GM13976 (cell line): ENCODE measurements around the gene CCL23.

Source experiments
- DNase-seq: peaks from one replicate; pipeline ENCODE4 v3.0.0; 2012; ENCODE audit warnings: low spot score
- CTCF ChIP-seq: IDR thresholded peaks from 2 replicates; pipeline ENCODE4 v1.5.1; 2012; ENCODE audit warnings: borderline replicate concordance, mild to moderate bottlenecking; ENCODE audit not compliant: insufficient read depth; ENCODE audit errors: extremely low read depth, missing control alignments, control extremely low read depth
- in situ Hi-C: fragments of 300-500 bp; cut with MboI; formaldehyde crosslinking; loops from one replicate; pipeline ENCODE4 v1.12.0; 2022; ENCODE audit warnings: low sequenced_read_pairs, mixed read lengths, inconsistent platforms; ENCODE audit not compliant: unreplicated experiment

The CCL23 gene

GRCh38 chr17:35982409-35983191 is 35.2 kb downstream of the CCL23 start:
- in situ Hi-C loops = no loop called here
- DNase-seq = no peak
- no peak for TF ChIP-seq CTCF

- no peak for DNase-seq
- in situ Hi-C loops = no loop called here
- TF ChIP-seq CTCF = no peak
These were observed 35.9 kb downstream of the CCL23 start for GRCh38 chr17:35981908-35982330.

- in situ Hi-C loops = no loop called here
- no peak for TF ChIP-seq CTCF
- no peak for DNase-seq
These were observed 36.5 kb downstream of the CCL23 start, which contains the start of gene CCL16 for GRCh38 chr17:35981246-35981645. TSS of gene CCL16 (minus strand) at chr17:35981497. CDS start at chr17:35981420, 77 bp downstream.

DNA sequence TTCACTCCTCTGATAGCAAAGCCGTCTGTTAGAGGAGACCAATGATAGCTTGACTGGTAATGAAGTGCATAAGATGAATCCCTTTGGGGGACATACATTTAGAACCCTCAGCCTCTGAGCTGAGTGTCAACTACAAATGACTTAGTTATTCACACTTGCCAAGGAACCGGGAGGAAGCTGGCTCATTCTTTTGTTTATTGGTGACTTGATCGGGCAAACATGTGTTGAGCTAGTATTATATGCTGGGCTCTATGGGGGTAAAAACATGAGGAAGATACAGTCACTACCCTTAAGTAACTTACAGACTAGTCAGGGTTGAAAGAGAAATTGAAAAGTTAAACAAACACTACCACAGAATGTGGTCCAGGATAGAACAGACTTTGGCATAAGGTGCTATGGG is 39.4 kb downstream of the CCL23 start:
- no peak for TF ChIP-seq CTCF
- DNase-seq = no peak
- in situ Hi-C loops = loop anchor here (10.0 kb wide), 2 partner anchors 96 to 166 kb away; no protein-coding TSS in a partner anchor

- TF ChIP-seq CTCF = no peak
- in situ Hi-C loops = loop anchor here (10.0 kb wide), 2 partner anchors 97 to 167 kb away; no protein-coding TSS in a partner anchor
- no peak for DNase-seq
These were observed 40.3 kb downstream of the CCL23 start for GRCh38 chr17:35977509-35977908.

- no peak for DNase-seq
- no peak for TF ChIP-seq CTCF
- in situ Hi-C loops = loop anchor here (10.0 to 25.0 kb wide), 3 partner anchors 101 to 514 kb away; partner anchors contain the start of gene ZNHIT3
These were observed 44.2 kb downstream of the CCL23 start for GRCh38 chr17:35973333-35974260.
